ENCODE results near the gene XYLT2.
"Not testable (repeated sequence)": the region's sequence is repeated elsewhere in the genome, so short reads cannot be mapped to it uniquely, and the experiment has no call there.

XYLT2 gene

DNA sequence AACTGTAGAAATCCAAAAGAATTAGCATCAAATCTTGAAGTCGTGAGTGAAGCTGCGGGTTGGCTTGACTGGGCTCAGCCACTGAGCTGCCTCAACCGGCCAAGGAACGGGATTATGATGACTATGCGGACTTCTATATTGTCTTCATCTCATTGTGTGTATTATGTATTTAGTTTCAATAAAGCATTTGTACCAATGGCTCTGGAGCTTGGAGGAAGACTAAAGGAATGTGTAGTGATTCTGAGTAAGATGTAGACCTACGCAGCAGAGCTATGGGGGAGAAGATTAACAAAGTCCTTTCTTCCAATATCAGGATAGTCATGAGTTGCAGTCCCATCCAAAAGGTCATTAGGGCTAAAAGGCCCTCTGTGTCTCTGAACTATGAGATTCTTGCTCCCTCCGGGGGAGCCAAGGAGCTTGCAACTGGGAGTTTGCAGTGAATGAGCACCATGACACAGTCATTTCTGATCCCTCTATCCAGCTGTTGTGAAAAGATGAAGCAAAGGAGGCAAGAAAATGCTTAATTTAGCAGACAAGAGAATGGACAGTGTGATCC lies 35.4 kb downstream of the XYLT2 start:
- FAIRE-seq (no peak), DNase-seq (ENCODE audit: extremely low spot score, insufficient read length, low read depth) (no peak)

DNA sequence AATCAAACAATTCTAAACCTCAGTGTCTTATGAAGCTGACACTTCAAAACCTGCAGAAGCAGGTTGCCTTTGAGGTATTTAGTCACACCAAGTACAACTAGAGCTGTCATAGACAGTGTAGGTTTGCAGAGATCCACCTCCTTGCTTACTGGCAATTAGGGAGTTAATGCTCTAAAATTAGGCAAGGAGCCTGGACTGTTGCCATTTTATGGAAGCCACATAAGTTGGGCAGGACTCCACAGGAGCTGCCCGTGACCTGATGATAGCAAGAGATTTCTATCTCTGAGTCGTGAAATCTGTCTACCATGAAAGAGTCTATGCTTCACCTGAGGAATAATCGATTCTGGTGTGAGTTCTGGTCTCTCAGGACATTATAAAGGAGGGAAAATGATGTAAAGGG lies 36.0 kb downstream of the XYLT2 start:
- FAIRE-seq (no peak), DNase-seq (ENCODE audit: extremely low spot score, insufficient read length, low read depth) (no peak)

DNA sequence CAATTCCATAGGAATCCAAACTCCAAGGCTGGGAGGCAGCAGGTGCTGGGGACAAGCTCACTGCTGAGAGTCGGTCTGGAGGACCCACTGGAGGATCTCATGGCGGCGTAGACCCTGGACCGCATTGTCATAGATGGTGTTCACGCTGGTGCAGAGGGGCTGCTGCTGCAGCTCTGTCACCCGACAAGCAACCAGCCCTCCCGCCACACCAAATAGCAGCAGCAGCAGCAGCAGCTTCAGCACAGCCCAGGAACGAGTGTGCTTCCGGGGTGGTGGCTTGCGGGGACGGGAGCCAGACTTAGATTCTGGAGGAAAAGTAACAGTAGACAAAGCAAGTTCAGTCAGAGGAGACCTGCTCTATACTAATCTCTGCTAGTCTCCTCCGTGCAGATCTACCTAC lies 37.0 kb downstream of the XYLT2 start:
- no peak for DNase-seq (ENCODE audit: extremely low spot score, insufficient read length, low read depth)
- FAIRE-seq: no peak

DNA sequence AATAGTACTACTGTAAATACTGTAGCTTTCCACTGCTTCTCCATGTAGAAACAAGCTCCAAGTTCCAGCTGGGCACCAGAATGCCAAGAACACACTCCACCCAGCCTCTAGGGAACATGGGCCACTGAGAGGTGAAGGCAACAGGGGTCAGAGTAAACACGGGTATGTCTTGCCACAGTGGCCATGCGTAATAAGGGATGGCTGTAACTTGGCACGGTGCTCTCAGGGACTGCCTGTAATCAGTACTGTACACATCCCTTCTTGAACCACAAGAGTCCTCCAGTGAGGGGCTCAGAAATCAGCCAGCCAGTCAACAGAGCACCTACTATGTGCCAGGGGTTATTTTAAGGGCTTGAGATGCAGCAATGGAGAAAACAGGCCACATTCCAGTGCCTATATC lies 40.6 kb downstream of the XYLT2 start:
- FAIRE-seq (no peak), DNase-seq (ENCODE audit: extremely low spot score, insufficient read length, low read depth) (no peak)

DNA sequence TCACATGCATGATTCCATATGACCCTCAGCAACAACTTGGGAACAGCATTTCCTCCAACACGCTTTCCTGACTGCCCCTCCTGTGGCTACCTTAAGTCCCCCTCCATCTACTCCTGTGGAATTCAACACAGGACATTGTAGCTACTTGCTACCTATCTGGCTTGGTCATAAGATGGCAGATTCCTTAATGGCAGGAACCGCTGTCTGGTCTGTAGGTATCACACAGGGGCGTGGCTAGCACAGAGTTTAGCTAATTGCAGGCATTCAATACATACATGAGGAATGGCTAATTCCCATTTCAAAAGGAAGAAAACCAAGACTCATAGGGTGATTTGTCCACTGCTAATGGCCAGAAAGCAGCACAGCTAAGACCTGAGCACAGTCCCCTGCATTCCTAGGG lies 42.8 kb downstream of the XYLT2 start:
- no peak for DNase-seq (ENCODE audit: extremely low spot score, insufficient read length, low read depth)
- no peak for FAIRE-seq

DNA sequence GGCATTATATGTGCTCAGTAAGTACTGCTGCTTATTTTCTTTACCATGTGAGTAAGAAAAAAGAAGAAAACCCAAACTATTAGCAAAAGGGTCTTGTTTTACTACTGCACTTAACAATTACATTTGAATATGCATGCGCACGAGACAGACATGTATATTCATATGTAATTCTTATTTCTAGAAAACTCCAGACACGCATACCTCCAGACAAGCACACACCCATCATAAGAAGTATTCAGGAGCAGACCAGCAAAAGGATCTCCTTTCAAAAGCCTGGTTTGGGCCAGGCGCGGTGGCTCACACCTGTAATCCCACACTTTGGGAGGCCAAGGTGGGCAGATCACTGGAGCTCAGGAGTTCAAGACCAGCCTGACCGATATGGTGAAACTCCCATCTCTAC lies 43.6 kb downstream of the XYLT2 start:
- DNase-seq (ENCODE audit: extremely low spot score, insufficient read length, low read depth) (no peak), FAIRE-seq (no peak)

DNA sequence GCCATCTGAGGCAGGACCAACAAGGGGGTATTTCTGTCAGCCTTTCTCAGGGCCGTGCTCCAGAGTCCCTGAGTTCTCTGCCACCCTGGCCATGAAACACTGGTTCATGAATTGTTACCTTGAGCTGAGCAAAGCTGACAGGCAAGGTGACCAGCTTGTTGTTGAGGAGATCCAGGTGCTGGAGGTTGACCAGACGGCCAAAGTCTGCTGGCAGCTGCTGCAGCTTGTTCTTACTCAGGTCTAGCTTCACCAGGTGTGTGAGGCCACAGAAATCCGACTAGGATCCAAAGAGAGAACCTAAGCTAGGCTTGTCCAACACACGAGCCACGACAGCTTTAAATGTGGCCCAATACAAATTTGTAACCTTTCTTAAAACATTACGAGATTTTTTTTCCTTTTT lies 46.7 kb downstream of the XYLT2 start:
- no peak for FAIRE-seq
- DNase-seq (ENCODE audit: extremely low spot score, insufficient read length, low read depth): no peak

DNA sequence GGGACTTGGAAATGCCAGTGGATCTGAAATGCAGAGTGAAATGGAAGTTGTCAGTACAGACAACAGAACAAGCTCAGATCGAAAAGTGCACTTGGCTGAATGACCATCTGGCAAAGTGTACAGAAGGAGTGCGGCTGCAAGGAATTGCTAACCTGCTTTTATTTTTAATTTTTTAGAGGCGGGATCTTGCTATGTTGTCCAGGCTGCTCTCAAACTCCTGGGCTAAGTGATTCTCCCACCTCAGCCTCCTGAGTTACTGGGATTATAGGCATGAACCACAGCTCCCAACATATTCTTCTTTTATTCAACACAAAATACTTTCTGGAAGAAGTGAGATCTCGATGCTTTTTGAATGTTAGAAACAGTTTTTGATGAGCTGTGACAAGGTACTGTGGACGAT lies 47.8 kb downstream of the XYLT2 start:
- DNase-seq (ENCODE audit: extremely low spot score, insufficient read length, low read depth) (no peak), FAIRE-seq (no peak)

DNA sequence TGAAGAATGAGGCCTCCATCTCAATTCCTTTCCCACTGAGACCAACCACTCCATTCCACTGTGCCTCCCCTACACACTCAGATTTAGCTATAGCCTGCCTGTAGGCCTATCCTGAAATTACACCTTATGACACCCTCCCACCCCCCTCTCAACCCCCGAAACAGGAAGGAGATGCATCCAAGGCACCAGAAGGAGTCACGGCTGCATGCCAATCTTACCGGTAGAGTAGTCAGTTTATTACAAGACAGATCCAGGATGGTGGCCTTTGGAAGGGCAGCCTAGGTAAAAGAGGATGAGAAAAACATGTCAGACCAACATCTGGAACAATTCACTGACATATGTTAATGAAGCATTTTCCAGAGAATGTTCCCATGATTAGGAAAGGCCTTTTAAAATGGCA lies 48.8 kb downstream of the XYLT2 start:
- DNase-seq (ENCODE audit: extremely low spot score, insufficient read length, low read depth) (no peak), FAIRE-seq (no peak)

DNA sequence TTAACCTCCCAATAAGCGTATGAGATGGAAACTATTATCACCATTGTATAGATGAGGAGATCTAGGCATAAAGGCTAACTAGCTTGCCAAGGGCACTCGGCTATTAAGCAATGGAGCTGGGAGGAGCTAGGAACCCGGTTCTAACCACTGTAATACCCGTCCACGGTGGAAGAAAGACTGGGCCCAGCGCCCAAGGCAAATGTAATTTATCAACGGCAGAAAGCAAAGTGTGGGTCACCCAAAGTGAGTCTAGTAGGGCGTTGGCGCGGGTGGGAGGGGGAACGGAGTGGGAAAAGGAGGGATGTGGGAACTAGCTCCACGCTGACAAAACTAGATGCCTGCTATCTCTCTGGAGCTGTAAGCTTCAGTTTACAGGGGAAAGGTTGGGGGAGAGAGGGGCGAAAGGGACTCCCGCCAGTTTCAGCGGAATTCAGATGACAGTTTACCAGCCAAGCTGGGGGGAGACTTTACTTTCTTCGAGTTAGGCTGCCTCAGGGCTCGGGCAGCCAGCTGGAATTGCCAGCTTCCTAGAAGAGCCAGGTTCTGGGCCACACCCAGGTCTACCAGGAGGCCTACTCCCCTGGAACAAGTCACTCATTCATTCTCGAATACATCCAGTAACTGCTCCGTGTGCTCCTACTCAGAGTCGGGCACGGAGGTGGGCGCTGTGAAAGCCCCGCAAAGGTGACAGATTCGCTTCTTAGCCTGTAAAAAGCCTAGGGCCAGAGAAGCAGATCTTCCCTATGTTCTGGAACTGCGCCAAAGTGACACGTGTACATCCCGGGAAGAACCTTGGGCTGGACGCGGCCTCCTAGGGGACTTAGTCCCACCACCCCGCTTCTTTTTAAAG lies 50.6 kb downstream of the XYLT2 start:
- DNase-seq (ENCODE audit: extremely low spot score, insufficient read length, low read depth) (no peak), FAIRE-seq (no peak)

DNA sequence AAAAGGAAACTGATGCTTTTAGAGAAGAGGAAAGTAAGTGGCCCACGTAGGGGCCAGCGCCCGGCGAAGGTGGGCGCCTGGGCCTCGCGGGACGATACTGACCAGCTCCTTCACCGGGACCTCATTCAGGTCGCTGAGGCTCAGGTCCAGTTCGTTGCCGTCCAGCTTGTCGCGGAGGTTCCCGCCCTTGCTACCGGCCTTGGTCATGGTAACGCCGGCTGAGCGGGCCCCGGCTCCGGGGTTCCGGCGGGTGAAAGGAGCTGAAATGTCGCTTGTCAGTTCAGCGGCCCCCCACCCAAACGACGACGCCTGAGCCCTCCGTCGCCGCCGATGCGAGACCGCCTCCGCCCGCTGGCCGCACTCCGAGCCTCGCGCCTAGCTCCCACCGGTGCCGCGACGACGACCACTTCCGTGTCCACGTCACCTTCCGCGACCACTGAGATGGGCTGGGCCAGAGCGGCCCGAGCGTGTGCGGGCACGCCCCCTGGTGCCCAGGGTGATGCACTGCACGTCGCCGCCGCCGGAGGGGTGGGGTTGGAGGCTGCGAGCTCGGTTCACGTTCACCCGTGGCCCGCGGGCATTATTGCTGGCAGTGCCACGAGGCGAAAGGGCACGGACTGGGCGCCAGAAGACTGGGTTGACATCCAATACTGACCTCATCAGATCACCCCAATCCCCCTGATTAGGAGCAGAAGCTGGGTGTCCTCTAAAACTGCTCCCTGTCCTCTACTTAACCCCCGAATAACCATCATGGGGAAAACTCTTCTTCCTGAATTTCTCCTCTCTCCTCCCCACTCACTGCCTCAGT lies 51.4 kb downstream of the XYLT2 start, which contains the start of gene LRRC59:
TSS of gene LRRC59 (minus strand) at position 413 of the 808 bp plus-strand sequence. CDS start at position 207, 206 bp downstream.
- DNase-seq (ENCODE audit: extremely low spot score, insufficient read length, low read depth): peak; percentile 88
- FAIRE-seq: peak; percentile 92

DNA sequence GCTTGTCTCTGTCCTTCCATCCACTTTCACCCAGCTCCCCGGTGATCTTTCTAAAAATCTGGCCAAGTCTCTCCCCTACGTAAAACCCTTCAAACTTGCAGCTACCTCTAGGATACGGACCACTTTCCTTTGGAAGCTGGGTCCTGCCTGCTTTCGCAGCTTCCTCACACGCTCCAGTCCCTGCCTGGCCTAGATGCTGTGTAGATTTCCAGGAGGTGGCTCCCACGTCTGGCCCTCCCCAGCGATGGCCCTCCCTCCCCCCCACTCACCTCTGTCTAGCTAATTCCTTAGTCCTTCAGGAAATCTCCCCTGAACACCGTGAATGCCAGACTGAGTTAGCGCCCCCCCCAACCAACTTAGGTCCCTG lies 52.0 kb downstream of the XYLT2 start:
- DNase-seq (ENCODE audit: extremely low spot score, insufficient read length, low read depth) (no peak), FAIRE-seq (no peak)

DNA sequence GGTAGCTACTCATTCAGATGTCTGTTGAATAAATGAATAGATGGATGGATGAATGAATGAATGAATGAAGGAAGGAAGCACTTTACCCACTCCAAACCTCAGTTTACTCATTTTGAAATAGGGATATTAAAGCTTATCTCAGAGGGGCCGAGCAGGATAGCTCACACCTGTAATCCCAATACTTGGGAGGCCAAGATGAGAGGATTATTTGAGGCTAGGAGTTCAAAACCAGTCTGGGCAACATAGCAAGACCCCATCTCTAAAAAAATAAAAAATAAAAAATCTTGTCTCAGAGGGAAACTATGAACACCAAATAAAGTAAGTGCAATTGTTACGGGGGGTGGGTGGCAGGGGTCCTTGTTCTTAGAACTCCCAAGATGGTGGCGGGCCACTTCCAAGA lies 52.7 kb downstream of the XYLT2 start:
- not testable (repeated sequence) for FAIRE-seq; DNase-seq (ENCODE audit: extremely low spot score, insufficient read length, low read depth)

DNA sequence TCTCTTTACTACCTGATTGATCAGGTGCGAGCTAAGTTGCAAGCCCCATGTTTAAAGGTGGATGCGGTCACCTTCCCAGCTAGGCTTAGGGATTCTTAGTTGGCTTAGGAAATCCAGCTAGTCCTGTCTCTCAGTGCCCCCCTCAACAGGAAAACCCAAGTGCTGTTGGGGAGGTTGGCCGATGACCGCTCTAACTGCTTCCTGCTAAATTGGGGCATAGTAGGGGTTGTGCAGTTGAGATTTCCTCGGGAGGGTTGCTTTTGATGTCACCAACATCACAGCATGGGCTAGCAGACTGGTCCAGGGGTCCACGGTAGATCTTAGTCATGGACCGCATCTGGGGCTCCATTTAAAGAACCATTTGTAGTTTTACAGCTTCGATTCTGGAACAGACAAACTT lies 53.7 kb downstream of the XYLT2 start:
- DNase-seq (ENCODE audit: extremely low spot score, insufficient read length, low read depth); FAIRE-seq: not testable (repeated sequence)

DNA sequence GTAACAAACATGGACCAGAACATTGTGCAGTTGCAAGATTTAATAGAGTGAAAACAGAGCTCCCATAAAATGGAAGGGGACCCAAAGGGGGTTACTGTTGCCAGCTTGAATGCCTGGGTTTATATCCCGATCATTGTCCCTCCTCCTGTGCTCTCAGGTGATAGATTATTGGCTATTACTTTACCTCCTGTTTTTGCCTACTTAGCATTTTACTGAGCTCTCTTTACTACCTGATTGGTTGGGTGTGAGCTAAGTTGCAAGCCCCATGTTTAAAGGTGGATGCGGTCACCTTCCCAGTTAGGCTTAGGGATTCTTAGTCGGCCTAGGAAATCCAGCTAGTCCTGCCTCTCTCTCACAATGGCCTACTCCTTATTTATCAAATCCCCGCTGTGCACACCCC lies 59.4 kb downstream of the XYLT2 start:
- FAIRE-seq; DNase-seq (ENCODE audit: extremely low spot score, insufficient read length, low read depth): not testable (repeated sequence)

DNA sequence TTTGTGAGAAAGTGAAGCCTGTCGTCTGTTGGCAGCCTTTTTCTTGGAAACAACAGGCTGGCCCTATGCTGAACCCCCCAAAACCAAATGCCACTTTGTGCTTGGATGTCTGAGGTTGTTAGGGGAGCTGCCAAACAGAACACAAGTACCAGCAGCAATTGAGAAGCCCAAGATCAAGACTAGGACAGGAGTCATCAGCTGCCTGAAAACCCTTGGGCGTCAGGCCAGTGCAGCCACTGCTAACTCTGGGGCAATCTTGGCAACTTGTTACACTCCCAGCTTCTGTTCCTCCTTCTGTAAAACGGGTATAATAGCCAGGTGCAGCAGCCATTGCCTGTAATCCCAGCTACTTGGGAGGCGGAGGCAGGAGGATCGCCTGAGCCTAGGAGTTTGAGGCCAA lies 60.7 kb downstream of the XYLT2 start:
- no peak for DNase-seq (ENCODE audit: extremely low spot score, insufficient read length, low read depth)
- no peak for FAIRE-seq

DNA sequence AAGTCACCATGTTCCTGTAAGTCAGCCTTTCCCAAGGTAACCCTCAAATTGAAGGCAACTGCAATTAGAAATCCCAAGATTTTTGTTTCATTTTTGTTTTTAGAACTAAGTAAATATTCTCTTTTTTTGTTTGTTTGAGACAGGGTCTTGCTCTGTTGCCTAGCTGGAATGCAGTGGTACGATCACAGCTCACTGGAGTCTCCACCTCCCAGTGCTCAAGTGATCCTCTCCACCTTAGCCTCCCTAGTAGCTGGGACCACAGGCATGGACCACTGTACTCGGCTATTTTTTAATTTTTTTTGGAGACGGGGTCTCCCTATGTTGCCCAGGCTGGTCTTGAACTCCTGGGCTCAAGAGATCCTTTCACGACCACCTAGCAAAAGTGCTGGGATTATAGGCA lies 62.0 kb downstream of the XYLT2 start:
- no peak for FAIRE-seq
- no peak for DNase-seq (ENCODE audit: extremely low spot score, insufficient read length, low read depth)
